Suprapubic skin (tissue), 4 donors: ENCODE measurements around the gene KRTAP3-3.

Source experiments
- POLR2A ChIP-seq, 2 donors: fragments of 450-650 bp; IDR thresholded peaks; one replicate each; pipeline ENCODE4 v1.6.1; 2017; ENCODE audit warnings: antibody characterized with exemption in 2 of 2, mild to moderate bottlenecking in 2 of 2, moderate library complexity in 2 of 2
- POLR2AphosphoS5 ChIP-seq, 3 donors: sonication (generic); formaldehyde crosslinking; IDR thresholded peaks; one replicate each; pipeline ENCODE4 v1.6.1; 2017; ENCODE audit warnings: antibody characterized with exemption in 3 of 3
- TF ChIP-seq, protein P1 (sequence below), 2 donors: fragments of 200-600 bp in 1 of 2; fragments of 450-650 bp in 1 of 2; sonication (generic) in 1 of 2; IDR thresholded peaks; one replicate each; pipeline ENCODE4 v1.5.1; 2016 to 2019; ENCODE audit warnings: antibody characterized with exemption in 2 of 2, mild to moderate bottlenecking in 1 of 2, moderate library complexity in 1 of 2

- TF ChIP-seq, protein P1, sequence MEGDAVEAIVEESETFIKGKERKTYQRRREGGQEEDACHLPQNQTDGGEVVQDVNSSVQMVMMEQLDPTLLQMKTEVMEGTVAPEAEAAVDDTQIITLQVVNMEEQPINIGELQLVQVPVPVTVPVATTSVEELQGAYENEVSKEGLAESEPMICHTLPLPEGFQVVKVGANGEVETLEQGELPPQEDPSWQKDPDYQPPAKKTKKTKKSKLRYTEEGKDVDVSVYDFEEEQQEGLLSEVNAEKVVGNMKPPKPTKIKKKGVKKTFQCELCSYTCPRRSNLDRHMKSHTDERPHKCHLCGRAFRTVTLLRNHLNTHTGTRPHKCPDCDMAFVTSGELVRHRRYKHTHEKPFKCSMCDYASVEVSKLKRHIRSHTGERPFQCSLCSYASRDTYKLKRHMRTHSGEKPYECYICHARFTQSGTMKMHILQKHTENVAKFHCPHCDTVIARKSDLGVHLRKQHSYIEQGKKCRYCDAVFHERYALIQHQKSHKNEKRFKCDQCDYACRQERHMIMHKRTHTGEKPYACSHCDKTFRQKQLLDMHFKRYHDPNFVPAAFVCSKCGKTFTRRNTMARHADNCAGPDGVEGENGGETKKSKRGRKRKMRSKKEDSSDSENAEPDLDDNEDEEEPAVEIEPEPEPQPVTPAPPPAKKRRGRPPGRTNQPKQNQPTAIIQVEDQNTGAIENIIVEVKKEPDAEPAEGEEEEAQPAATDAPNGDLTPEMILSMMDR (IDR thresholded peaks at IDR 0.05) = no peak
- TF ChIP-seq POLR2A (IDR thresholded peaks at IDR 0.05) (no peak), POLR2AphosphoS5 (IDR thresholded peaks at IDR 0.05) (no peak)
These were observed 13.4 kb downstream of the KRTAP3-3 start for GRCh38 chr17:40980596-40980995.
